Measurements from ENCODE around the gene MRPL52.
A peak's percentile ranks its signal among the peaks of the same experiment; 100 is the strongest.
"Not testable (repeated sequence)": the region's sequence is repeated elsewhere in the genome, so short reads cannot be mapped to it uniquely, and the experiment has no call there.

The MRPL52 gene

DNA sequence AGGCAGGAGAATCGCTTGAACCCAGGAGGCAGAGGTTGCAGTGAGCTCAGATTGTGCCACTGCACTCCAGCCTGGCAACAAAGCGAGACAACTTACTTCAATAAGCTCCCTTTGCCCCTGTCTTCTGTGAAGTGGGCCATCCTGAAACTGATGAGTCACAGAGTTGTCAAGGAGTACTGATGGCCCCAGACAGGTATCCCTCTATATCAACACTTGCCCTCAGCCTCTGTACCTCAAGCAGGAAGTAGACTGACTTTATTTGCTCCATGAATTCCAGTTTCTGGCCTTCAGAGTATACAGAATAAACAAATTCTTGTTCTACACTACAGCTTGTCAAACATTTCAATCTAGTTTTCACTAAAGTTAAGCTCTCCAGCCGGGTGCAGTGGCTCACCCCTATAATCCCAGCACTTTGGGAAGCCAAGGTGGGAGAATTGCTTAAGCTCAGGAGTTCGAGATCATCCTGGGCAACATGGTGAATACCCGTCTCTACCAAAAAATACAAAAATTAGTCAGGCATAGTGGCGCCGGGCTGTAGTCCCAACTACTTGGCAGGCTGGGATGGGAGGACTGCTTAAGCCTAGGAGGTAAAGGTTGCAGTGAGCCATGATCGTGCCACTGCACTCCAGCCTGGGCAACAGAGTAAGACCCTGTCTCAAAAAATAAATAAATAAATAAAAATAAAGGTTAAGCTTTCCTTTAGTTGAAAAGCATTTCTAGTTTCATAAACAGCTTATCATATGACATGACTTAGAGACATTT lies 25.5 kb downstream of the MRPL52 start:
- DNase-seq = no peak

DNA sequence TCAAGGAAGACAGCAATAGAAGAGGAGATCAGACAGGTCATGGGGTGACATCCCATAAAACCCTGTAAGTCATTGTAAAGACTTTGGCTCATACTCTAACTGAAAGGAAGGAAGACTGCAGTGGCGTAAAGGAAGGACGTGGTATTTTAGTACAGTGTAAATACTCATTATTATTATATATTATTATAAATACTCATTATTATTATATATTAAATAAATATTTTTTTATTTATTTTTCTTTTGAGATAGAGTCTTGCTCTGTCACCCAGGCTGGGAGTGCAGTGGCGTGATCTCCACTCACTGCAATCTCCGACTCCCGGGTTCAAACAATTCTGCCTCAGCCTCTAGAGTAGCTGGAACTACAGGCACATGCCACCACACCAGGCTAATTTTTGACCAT lies 26.7 kb downstream of the MRPL52 start:
- no peak for DNase-seq

DNA sequence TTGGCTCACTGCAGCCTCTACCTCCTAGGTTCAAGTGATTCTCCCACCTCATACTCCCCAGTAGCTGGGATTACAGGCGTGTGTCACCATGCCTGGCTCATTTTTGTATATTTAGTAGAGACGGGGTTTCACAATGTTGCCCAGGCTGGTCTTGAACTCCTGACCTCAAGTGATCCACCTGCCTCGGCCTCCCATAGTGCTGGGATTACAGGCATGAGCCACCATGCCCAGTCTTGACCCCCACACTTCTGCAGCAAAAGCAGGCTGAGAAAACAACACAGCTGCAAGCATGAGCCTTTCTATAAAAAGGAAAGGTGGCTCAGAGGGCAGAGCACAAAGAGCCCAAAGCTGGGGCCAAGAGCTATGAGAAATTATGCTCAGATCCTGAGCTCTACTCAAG lies 30.7 kb downstream of the MRPL52 start:
- not testable (repeated sequence) for DNase-seq

DNA sequence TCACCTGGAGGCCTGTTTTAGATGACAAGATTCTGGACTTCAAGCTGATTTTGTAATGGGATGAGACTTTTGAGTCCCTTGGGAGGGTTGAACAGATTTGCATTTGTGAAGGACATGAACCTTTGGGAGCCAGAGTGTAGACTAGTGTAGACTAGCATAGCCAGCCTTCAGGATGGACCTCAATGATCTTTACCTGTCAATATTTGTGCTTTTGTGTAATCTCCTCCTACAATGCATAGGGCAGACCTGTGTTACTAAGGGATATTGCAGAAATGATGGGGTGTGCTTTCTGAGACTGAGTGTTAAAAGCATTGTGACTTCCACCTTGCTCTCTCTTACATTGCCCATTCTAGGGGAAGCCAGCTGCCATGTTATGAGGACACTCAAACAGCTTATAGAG lies 32.0 kb downstream of the MRPL52 start:
- no peak for DNase-seq

DNA sequence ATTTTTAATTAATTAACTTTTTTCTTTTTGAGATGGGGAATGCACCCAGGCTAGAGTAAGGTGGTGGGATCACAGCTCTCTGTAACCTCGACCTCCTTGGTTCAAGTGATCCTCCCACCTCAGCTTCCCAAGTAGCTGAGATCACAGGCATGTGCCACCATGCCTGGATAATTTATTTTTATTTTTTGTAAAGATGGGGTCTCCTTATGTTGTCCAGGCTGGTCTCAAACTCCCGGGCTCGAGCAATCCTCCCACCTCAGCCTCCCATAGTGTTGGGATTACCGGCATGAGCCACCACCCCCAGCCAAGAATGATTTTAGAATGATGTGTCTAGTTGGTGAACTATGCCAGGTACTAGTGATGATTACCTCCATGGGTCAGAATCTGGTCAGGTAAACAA lies 35.3 kb downstream of the MRPL52 start:
- no peak for DNase-seq

DNA sequence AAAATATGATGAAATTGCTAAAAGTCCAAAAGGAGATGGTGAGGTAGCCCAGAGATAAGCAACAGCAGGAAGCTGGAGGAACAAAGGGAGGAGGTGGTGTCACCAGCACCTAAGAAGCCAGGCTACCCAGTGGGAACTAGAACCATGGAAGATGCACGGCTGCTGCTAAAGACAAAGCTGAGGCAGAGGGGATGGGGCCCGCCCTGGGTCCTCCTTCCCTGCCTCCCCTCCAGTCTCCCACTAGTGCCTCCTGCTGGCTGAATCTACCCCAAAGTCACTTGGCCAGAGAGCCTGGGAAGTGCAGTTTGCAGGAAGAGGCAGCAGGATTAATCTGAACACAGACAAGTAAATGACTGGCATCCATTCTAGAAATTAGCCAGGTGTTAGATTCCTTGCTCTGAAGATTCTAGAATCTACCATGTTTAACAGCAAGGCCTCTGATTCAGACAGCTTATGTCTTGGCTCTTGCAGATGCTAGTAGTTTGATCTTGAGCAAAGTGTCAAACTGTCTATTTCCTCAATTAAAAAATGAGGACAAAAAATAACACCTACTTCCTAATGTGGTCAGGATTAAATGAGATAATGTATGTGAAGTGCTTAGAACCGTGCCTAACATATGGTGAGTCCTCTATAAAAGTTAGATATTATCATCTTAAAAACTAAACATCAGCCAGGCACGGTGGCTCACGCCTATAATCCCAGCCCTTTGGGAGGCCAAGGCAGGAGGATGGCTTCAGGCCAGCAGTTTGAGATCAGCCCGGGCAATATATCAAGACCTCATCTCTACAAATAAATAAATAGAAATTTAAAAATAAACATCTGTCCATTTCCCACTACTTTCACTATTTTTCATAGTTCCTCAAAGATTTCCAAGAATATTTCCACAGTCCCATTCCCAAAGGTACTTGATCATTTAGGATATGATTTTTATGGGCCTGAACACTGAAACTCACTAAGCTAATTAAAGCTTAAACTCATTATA lies 36.0 kb downstream of the MRPL52 start:
- no peak for DNase-seq

DNA sequence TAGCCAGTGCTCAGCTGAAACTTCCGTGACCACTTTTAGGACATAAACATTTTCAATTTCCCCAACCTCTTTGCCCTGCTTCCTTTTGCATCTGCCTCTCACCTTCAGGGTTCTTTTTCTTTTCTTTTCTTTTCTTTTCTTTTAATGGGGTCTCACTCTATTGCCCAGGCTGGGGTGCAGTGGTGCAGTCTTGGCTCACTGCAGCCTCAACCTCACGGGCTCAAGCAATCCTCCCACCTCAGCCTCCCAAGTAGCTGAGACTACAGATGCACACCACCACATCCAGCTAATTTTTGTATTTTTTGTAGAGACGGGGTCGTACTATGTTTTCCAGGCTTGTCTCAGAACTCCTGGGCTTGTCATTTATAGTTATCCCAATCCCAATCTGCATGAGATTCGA lies 37.2 kb downstream of the MRPL52 start:
- no peak for DNase-seq

DNA sequence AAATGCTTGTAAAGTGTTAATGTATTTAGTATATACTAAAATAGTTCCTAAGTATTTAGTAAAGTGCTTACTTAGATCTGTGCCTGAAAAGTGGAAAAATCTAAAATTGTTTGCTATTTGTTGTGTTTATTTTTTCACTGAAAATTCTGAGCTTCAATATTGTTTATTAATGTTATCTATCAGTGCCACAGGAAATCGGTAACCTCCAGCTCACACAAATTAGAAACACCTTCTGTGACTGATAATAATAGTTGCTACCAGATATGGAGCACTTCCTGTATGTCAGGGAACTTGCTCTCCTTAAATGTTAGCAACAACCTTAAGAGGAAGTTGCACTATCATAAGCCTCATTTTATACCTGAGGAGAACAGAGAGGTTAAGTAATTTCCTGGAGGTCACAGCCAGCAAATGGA lies 41.1 kb downstream of the MRPL52 start:
- no peak for DNase-seq

DNA sequence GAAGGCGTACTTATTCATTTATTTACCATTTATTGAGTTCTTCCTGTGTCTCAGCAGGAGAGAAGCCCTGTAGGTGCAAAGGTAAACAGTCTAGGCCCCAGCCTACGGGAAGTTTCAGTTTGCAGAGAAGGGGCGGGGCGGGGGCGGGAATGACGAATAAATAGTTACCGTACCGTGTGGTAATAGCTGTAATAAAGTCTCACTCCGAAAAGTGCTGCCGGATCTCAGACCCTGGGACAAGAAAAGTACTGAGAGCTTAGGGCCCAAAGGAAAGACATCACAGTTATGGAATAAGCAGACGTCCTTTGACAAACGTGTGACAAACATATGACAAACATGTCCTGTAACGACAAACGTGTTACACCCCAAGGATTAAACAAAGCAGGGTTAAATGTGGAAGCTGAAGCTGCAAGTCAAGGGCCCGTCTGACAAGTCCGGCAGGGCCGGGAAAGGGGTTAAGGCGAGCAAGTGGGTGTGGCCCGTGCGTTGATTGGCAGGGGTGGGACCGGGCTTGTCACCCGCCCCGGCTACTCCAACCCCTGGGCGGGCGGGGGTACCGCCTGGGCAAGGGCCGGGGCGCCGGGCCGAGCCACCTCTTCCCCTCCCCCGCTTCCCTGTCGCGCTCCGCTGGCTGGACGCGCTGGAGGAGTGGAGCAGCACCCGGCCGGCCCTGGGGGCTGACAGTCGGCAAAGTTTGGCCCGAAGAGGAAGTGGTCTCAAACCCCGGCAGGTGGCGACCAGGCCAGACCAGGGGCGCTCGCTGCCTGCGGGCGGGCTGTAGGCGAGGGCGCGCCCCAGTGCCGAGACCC lies 41.7 kb downstream of the MRPL52 start, which contains the start of gene LRP10:
Gene LRP10, plus strand, starts transcription at position 517 of the 809 bp plus-strand sequence. CDS start 564 bp downstream, outside the sequence.
- peak; percentile 56 to 64 (median 57) for DNase-seq

DNA sequence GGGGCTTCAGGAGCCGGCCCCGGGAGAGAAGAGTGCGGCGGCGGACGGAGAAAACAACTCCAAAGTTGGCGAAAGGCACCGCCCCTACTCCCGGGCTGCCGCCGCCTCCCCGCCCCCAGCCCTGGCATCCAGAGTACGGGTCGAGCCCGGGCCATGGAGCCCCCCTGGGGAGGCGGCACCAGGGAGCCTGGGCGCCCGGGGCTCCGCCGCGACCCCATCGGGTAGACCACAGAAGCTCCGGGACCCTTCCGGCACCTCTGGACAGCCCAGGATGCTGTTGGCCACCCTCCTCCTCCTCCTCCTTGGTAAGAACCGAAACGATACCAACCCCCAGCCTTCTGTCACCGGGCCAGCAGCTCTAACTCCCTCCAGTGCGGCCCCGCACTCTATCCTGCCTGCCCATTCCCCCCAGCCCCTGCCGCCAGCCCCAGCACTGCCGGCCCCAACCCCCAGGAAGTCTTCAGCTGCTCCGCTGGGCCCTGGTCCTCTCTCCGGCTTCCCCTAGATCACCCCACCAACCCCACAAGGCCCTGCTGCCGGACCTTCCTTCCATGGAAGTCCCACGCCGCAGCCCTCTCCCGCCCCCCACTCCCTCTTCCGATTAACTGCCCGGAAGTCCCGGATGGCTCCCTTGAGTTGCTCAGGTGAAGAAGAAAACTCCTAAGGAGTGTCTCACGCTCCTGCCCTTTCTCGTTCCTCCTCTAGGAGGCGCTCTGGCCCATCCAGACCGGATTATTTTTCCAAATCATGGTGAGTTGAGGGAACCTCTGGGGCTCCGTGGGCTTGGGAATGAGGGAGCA lies 42.5 kb downstream of the MRPL52 start:
- peak; percentile 34 to 48 (median 39) for DNase-seq

DNA sequence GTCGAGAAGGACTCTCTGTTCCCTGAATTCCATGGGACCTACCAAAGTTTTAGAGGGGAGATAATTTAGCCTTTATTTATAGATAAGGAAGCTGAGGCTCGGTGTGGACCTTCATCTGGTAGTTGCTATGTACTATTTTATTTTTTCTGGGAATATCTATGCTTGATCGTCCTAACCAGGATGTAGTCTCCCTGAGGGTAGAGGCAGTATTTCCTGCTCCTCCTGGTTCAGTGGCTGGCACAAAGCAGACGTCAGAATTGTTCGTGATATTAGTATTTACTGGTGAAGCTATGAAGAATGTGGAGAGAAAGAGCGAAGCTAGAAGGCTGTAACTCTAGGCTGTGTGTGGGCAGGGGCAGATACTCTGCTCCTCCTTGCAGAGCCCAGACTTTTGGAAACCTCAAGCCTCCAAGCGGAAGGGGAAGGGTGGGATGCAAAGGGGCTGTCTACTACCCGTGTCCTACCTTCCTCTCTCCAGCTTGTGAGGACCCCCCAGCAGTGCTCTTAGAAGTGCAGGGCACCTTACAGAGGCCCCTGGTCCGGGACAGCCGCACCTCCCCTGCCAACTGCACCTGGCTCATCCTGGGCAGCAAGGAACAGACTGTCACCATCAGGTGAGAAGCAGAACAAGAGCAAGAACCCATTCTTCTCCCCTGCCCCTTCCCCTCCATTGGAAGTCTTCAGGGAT lies 43.3 kb downstream of the MRPL52 start:
- DNase-seq = no peak

DNA sequence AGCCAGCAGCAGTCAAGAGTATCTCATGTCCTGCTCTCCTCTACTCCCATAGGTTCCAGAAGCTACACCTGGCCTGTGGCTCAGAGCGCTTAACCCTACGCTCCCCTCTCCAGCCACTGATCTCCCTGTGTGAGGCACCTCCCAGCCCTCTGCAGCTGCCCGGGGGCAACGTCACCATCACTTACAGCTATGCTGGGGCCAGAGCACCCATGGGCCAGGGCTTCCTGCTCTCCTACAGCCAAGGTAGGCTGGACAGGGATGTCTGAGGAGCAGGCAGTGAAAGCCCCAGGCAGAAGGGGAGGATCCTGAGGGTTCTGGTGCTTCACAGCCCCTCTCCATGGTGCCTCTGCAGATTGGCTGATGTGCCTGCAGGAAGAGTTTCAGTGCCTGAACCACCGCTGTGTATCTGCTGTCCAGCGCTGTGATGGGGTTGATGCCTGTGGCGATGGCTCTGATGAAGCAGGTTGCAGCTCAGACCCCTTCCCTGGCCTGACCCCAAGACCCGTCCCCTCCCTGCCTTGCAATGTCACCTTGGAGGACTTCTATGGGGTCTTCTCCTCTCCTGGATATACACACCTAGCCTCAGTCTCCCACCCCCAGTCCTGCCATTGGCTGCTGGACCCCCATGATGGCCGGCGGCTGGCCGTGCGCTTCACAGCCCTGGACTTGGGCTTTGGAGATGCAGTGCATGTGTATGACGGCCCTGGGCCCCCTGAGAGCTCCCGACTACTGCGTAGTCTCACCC lies 45.5 kb downstream of the MRPL52 start:
- DNase-seq = no peak

DNA sequence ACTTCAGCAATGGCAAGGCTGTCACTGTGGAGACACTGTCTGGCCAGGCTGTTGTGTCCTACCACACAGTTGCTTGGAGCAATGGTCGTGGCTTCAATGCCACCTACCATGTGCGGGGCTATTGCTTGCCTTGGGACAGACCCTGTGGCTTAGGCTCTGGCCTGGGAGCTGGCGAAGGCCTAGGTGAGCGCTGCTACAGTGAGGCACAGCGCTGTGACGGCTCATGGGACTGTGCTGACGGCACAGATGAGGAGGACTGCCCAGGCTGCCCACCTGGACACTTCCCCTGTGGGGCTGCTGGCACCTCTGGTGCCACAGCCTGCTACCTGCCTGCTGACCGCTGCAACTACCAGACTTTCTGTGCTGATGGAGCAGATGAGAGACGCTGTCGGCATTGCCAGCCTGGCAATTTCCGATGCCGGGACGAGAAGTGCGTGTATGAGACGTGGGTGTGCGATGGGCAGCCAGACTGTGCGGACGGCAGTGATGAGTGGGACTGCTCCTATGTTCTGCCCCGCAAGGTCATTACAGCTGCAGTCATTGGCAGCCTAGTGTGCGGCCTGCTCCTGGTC lies 46.1 kb downstream of the MRPL52 start:
- no peak for DNase-seq

DNA sequence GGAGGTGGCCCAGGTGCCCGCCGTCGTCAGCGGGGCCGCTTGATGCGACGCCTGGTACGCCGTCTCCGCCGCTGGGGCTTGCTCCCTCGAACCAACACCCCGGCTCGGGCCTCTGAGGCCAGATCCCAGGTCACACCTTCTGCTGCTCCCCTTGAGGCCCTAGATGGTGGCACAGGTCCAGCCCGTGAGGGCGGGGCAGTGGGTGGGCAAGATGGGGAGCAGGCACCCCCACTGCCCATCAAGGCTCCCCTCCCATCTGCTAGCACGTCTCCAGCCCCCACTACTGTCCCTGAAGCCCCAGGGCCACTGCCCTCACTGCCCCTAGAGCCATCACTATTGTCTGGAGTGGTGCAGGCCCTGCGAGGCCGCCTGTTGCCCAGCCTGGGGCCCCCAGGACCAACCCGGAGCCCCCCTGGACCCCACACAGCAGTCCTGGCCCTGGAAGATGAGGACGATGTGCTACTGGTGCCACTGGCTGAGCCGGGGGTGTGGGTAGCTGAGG lies 47.4 kb downstream of the MRPL52 start:
- no peak for DNase-seq

DNA sequence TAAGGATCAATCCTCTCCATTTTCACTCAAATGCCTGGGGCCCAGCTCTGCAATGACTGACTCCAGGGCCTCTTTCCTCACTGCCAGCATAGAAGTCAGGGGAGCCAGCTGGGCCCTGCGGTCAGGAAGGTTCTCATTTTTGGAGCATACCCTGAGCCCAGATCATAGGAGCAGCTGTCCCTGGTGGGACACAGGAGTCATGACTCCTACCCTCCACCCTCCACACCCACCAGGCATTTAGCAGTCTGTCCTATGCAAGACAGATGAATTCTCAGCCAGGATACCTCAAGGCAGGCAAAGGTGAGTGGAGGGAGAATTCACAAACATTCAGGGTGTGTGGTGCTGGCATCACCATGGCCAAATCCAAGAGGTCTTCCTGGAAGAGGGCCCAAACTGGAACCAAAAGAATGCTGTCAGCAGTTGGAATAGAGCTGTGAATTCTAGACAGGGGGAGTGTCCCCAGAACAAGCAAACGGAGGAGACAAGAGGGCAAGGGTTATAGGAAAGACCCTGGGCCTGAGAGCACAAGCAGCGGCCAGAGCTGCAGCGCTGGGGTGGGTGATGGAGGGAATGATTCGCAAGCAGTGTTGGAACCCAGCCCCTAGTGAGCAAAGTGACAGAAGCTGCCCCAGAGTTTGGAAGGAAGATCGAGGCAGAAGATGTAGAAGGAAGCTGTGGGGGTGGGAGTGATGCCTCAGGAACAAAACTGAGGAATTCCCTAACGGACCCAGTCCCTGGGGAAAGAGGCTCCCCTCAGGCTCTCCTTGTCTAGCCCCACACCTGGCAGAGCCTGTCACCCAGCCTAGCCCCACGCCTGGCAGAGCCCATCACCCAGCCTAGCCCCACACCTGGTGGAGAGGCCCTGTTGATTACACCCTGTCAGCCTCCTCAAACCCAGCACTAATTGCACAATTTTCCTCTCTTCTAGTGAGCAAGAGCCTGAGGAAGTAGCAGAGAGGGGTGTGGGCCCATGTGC lies 48.9 kb downstream of the MRPL52 start:
- no peak for DNase-seq

DNA sequence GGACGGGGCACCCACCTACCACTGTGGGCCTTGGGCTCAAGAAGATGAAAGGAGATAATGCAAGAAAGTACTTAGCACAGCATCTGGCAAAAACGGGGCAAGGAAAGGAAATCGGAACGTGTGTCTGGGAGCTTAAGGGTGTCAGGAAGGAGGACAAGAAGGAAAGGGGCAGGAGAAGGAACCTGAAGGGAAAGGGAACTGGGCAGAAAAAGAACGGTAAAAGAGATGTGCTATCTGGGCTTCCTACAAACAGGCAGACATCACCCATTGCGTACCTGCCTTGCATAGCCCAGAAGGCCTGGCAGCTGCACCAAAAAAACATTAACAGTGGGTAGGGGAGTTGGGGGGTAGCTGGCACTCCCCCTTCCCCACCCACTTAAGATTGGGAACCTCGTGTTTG lies 52.4 kb downstream of the MRPL52 start:
- no peak for DNase-seq

DNA sequence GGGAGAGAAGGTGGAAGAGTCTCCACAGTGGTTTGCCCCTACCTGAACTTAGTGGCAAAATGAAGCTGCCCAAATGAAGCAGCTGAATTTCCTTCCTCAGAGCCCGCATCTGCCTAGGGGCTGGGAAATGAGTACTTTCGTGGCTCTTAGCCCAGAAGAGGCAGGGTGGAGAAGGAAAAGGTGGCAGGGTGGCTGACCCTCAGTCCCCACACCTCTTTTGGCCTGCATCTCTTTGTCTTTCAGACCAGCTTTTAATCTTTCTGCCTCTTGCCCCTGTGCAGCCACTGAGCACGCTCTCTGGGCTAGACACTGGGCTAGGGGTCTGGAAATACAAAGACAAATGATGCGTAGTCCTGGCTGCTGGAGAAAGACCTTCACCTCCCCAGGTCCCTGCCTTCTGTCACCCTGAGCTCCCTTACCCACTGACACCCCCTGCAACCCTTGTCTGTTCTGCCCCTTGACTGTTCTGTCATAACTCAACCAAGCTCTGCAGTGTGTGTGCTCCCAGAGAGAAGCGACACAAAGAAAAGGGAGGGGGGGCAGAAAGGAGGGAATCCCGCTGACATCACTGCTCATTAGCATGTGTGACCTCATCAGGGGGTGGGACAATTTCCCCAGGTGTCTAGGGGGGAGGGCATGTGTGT lies 53.0 kb downstream of the MRPL52 start:
- DNase-seq = no peak

Data from activated CD4-positive, CD25-positive, alpha-beta regulatory T cell (primary cell).